ENCODE measurements around the gene C1orf185.
"Not testable (repeated sequence)": the region's sequence is repeated elsewhere in the genome, so short reads cannot be mapped to it uniquely, and the experiment has no call there.

The C1orf185 gene

DNA sequence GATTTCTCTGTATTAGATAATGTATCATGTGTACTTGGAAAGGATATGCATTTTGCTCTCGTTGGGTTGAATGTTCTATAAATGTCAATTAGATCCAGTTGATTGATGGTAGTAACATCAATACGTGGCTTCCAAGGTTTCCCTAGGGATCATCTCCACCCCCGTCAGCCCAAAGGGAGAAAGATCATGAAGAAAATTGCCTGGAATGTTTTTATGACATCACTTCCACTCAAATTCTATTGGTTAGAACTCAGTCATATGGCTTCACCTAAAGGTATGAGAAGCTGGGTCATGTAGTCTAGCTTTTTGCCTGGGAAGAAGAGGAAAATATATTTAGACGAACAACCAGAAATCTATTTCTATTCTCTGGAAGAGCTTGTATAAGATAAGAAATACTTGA, at the start of gene C1orf185:
C1orf185 (plus strand) TSS at position 253 of the 400 bp plus-strand sequence; CDS start at position 259, 6 bp downstream.
- DNase-seq (ENCODE audit: low read depth in 2 of 2) = no peak

DNA sequence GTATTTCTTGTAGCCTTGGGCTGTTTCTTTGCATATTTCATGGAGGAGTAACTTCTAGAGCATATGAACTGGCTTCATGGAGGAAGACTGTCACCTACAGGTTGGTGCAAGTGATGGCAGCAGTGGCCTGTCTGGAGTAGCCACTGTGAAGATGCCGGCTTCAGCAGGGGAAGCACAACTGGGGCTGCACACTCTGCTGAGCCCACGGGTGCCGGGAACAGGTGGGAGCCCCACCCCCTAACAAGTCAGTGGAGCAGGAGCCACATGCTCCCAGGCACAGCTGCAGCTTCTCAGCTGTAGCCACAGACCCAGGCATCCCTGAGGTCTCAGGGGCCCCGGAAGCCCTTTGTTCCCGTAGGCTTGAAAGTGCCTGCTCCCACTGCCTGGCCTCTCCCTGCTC, 43.2 kb upstream of the C1orf185 start:
- no peak for DNase-seq (ENCODE audit: low read depth in 2 of 2)

- no peak for DNase-seq (ENCODE audit: low read depth in 2 of 2)
Measured at GRCh38 chr1:51061231-51061918, 40.7 kb upstream of the C1orf185 start.

GRCh38 chr1:51063121-51063520, 38.9 kb upstream of the C1orf185 start:
- DNase-seq (ENCODE audit: low read depth in 2 of 2) = no peak

DNA sequence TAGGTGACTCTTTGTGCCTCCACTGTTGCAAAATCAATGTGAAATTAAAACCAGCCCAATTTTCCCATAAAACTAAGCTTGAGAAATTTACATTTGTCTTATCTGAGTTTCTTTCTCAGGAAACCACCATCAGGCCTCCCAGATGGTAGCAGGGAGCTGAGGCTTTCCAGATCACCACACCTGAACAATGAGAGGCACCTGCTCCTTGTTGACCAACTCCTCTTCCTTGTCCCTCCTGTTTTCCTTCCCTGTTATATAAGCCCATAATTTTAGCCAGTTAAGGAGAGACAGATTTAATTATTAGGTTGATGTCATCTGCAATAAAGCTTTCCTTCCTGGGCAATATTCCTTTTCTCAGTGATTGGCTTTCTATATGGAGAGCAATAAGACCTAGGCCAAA, 32.0 kb upstream of the C1orf185 start:
- DNase-seq (ENCODE audit: low read depth in 2 of 2) = no peak

GRCh38 chr1:51070640-51071039, 31.4 kb upstream of the C1orf185 start:
- DNase-seq (ENCODE audit: low read depth in 2 of 2) = no peak

DNA sequence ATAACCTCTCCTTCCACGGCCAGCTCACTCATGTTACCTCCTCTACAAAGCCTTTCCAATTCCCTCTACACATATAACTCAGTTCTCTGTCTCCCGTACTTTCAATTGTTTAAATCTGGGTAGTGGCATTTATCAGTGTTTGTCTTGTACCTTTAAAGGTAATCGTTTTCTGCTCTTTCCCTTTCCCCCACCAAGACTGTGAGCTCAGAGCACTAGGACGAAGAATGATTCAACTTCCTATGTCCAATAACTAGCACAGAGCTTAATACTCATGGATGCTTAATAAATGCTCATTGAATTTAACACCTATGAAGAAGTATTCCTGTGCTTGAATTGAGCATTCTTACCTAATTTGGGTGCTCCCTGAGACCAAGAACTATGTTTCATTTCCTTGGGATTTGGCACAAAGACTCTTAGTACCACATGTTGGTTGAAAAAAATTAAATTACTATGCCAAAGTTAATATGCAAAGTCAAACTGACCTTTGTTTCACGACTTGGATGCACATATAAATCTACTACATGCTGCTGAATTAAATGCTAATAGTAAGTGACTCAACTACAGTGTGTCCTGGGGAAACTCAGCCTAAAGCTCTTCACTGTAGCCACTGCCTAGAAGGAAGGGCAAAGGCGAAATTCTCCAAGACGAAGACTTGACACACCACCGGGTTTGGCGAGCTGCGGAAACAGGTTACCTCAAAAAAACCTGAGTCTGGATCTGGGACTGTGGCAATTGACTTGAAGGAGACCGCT, 30.6 kb upstream of the C1orf185 start:
- DNase-seq (ENCODE audit: low read depth in 2 of 2) = no peak

- no peak for DNase-seq (ENCODE audit: low read depth in 2 of 2)
Measured at GRCh38 chr1:51072043-51072439, 30.0 kb upstream of the C1orf185 start.

GRCh38 chr1:51072651-51073050, 29.4 kb upstream of the C1orf185 start:
- DNase-seq (ENCODE audit: low read depth in 2 of 2) = no peak

- DNase-seq (ENCODE audit: low read depth in 2 of 2) = no peak
Measured at GRCh38 chr1:51073456-51073855, 28.6 kb upstream of the C1orf185 start.

GRCh38 chr1:51086496-51087271, 15.3 kb upstream of the C1orf185 start:
- no peak for DNase-seq (ENCODE audit: low read depth in 2 of 2)

- no peak for DNase-seq (ENCODE audit: low read depth in 2 of 2)
Measured at GRCh38 chr1:51088474-51088873, 13.6 kb upstream of the C1orf185 start.

GRCh38 chr1:51093581-51093980, 8.4 kb upstream of the C1orf185 start:
- DNase-seq (ENCODE audit: low read depth in 2 of 2) = no peak

- DNase-seq (ENCODE audit: low read depth in 2 of 2) = no peak
Measured at GRCh38 chr1:51097171-51097570, 4.9 kb upstream of the C1orf185 start.

GRCh38 chr1:51100264-51100880, 1.7 kb upstream of the C1orf185 start:
- no peak for DNase-seq (ENCODE audit: low read depth in 2 of 2)

DNA sequence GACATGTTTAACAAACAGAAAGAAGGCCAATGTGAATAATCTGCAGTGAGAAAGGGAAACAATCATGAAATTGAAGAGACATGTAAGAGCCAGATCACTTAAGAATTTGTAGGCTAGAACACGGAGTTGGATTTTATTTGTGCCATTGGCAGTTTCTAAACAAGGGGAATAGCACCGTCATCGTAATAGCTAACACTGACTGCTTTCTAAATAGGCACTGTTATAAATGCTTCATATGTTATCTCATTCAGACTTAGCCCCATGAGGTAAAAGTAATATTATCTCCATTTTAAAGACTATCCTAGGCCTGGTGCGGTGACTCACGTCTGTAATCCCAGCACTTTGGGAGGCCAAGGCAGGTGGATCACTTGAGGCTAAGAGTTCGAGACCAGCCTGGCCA, 12.1 kb downstream of the C1orf185 start:
- DNase-seq (ENCODE audit: low read depth in 2 of 2) = no peak

GRCh38 chr1:51115714-51116404, 13.8 kb downstream of the C1orf185 start:
- DNase-seq (ENCODE audit: low read depth in 2 of 2) = no peak

DNA sequence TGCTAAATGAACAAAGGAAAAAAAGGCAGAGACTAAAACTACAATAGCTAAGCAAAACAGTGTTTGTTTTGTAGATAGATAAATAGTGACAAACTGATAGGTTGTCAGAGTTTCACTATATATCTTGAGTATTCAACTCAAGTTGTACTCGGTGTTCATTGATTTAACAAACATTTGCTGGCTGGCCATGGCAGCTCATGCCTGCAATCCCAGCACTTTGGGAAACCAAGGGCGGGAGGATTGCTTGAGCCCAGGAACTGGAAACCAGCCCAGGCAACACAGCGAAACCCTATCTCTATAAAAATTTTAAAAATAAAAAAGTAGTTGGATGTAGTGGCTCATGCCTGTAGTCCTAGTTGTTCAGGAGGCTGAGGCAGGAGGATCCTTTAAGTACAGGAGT, 17.3 kb downstream of the C1orf185 start:
- DNase-seq (ENCODE audit: low read depth in 2 of 2) = no peak

- no peak for DNase-seq (ENCODE audit: low read depth in 2 of 2)
Measured at GRCh38 chr1:51120629-51121028, 18.6 kb downstream of the C1orf185 start.

DNA sequence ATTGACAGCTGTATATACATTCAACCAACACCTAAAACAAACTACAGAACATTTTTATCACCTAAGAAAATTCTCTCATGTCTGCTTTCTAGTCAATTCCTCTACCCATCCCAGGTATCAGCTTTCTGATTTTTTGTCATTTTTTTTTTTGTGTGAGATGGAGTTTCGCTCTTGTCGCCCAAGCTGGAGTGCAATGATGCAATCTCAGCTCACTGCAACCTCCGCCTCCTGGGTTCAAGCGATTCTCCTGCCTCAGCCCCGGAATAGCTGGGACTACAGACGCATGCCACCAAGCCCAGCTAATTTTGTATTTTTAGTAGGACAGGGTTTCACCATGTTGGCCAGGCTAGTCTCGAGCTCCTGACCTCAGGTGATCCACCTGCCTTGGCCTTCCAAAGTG, 25.1 kb downstream of the C1orf185 start:
- DNase-seq (ENCODE audit: low read depth in 2 of 2) = not testable (repeated sequence)

DNA sequence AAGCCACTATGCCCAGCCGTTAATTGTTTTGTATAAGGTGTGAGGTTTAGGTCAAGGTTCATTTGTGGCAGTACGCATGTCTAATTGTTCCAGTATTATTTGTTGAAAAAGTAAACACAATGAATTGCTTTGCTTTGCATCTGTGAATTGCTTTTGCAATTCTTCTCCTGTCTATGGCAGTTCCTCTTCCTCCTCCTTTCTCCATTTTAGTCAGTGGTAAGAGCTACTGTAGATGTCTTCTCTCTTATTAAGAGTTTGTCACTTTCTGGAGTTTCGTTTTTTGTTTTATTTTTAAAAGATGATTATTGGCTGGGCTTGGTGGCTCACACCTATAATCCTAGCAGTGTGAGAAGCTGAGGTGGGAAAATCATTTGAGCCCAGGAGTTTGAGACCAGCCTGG, 29.2 kb downstream of the C1orf185 start:
- no peak for DNase-seq (ENCODE audit: low read depth in 2 of 2)

- no peak for DNase-seq (ENCODE audit: low read depth in 2 of 2)
Measured at GRCh38 chr1:51133045-51133444, 31.0 kb downstream of the C1orf185 start.

All from stimulated activated CD8-positive, alpha-beta memory T cell treated with anti-CD3 and anti-CD28 coated beads, Interleukin-15, amount 100 ng/mL, for 4 hours (primary cell).